ENCODE results near the gene C16orf86.
"Not testable (repeated sequence)": the region's sequence is repeated elsewhere in the genome, so short reads cannot be mapped to it uniquely, and the experiment has no call there.

The C16orf86 gene

DNA sequence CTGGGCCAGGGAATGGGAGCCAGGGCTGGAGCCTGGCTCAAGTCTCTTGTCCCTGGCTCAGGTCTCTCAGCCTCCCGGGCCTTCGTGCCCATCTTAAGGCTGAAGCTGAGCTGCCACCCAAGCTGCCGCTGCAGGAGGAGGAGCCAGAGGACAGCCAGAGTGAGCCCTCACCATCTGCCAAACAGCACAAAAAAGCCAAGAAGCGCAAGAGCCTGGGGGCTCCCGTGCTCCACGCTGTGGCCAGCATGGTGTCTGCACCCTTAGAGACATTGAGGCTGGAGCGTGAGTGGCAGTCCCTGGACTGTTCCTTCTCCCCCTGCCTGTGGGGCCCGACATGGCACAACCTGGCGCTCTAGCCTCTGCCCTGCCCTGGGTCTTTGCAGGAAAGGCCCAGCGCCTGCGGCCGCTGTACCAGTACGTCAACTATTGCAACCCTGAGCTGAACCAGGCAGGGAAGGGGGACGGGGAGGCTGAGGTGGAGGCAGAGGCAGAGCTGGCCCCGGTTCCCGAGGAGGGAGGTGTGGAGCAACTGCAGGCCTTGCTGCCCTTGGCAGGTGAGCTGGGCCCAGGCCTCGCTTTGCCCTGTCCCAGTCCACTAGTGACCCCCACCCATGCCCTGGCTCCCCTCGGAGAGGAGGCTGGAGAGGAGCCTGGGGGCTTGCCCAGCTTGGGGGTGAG is 1.3 kb downstream of the C16orf86 start:
- DNase-seq: peak; percentile 98

DNA sequence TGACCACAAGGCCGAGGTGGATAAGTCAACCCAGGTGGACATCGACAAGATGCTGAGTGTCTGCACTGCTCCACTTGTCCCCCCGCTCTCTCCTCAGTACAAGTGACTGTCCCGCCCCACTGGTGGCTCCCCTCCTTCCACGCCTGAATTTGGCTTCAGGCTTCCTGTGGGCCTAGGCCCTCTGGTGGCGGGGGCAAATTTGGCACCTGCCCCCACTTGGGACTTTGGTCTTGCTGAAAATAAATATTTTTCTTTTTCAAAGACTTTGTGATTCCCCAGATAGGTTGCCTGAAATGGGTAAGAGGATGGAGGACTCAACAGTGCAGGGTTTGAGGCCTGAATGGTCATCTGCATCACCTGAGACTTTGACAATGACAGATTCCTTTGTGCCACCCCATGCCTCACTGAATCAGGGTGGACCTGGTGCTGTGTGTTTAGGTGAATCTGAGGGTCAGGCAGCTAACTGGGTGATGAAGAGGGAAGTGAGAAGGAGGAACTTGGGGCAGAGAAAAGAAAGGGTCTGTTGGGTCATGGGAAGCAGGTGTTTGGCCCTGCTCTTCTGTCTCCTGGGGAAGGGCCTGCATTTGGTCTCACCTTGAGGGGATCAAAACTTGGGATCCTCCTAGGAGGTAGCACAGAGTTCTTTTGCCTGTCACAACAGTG is 2.0 kb downstream of the C16orf86 start:
- DNase-seq: no peak

DNA sequence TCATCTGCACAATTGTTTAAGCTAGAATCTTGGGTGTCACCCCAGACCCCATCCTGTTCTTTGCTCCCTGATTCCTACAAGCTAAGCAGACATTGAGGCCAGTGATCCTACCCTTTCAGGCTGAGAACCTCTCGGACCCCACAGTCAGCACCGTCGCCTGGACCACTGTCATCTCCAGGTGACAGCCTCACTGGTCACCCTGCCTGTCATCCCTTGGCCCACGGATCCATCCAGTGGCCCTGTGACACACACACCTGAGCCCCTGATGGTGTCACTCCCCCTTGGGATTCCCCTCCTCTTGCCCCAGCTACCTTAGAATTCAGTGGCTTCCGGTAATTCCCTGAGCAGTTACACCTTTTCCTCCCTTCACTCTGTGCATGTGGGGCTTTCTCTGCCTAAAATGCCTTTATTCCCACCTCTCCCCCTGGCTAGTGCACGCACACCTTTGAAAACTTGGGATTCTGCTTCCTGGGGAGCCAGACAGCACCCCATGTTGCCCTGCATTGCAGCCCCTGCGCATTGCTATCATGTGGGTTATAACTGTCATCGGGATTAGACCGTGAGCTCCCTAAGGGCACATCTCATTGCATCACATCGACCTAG is 3.0 kb downstream of the C16orf86 start:
- DNase-seq: no peak

DNA sequence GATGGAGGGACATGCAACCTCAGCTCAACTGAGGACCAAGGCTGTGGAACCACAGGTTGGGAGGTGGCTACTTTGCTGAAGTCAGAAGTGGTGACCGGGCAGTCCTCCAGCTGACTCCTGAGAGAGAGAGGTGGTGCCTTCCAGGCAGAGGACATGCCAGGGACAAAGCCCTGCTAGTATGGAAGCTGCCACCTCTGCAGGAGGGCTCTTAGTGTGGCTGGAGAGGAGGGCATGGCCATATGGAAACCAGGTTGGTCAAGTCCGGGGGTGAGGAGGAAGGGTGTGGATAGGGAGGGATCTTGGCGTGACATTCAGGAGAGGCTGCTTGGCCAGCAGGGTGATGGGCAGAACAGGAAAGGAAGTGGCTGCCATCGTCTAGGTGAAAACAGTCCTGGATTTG is 5.7 kb downstream of the C16orf86 start:
- DNase-seq: no peak

DNA sequence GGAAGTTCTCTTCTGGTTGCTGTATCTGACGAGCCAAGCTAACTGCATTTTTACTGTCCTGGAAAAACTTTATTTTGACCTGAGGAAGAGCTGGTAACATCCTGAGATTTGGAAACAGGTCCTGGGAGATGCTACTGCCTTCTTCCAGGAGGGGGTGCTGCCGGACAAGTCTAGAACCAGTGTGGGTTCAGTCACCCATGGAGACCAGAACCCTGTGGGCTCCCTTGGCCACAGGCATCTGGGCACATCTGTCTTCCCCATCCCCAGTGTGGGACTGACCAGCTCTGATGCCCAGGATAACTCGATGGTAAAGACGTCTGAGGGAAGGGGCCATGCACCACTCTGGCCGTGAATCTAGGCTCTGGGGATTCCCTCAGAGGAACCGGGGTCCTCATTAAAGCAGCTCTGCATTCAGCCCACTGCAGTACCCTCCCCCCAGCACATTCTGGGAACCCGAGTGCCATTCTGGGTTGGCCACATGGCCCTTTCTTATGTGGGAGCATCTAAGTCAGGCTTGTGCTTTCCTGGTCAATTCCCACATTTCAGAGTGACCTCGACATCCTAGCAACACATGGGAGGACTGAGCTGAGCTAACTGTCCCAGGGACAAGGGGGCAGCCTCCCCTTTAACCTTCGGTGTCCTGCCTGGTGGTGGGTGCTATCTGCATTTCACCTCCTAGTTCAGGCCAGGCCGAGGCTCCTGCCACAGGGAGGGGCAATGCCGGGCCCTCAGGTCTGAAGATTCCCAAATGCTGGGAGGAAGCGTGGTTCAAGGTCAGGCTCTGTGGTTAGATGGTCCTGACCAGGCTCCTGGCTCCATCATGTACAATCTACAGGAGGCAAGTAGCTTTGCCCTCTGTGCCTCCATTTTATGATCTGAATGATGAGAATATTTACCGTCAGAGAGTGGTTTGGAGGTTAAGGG is 6.4 kb downstream of the C16orf86 start:
- peak; percentile 12 for DNase-seq

DNA sequence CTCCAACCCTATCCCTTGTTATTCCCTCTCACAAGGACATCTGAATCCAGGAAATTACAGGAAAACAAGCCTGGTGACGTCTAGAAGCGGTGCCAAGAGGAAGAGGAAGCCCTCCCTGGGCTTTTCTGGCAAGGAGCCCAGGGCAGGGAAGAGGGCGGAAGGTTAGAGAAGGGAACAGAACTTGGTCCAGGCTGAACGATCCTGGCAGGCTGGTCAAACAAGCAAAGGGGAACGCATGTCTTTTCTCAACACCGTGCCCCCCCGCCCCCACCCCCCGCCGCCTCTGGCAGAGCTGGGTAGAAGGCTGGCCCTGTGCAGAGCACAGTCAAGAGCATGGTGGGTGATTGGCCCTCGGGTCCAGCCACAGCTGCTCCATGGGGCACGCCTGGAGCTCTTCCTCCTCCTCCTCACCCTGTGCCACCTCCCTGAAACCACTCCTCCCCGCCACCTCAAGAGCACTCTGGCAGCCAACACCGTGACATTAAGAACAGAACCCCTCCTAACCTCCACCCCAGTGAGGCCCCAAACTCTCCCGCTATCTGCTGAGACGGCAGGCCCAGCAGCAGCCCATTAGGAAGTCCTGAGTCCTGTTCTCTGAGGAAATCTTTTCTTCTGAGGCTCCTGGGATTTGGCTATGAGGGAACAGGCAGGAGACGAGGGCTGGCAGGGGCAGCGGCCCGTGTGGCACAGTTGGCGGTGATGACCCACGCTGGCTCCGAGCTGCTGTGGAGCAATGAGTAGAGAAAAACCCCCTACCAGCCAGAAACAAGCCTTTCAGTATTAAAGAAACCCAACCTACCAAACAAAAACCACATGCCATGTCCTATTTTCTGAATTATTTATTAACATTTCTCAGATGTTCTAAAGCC is 7.3 kb downstream of the C16orf86 start:
- no peak for DNase-seq

DNA sequence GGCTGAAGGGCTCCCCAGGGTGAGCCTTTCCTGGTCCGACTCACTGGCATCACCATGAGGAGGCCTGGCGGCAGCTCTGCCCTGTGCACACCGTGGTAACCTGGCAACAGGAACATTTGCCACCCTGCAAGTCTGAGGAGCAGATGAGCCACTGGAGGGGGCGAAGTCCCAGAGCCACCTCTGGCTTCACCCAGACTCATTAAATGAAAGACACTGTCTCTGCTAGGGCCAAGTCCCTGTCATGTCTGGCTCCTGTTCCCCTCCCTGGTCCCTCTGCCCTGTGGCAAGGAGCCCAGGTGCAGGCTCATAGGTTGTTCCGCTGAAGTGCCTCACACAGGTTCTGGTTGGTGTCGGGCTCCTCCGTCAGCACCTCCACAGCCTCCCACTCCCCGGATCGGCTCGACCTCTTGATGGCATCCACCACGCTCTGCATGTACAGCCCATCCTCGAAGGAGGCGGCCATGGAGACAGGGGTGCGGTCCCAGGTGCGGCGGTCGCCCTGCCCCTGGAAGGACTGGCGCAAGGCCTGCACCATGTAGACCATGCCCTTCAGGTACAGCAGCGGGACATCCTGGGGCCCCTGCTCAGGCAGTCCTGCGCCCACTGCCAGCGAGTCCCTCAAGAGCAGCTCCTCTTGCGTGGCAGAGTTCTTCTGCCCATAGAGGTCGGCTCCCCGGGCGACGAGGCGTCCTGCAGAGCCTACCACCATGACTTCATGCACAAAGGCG is 8.4 kb downstream of the C16orf86 start:
- DNase-seq: no peak

DNA sequence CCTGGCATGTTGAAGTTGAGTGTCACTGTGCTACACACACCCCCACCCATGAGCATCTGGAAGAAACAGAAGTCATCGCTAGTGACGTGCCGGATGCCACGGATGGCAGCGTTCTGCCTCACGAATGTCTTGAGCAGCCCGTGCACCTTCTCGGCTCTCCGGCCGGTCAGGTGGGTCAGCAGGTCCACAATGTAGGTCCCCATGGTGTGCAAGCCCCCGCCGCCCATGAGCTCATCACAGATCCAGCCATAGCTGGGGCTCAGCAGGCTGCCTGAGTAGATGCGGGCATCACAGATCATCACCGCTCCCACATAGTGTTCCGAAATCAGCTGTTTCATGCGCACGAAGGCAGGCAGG is 8.9 kb downstream of the C16orf86 start:
- no peak for DNase-seq

DNA sequence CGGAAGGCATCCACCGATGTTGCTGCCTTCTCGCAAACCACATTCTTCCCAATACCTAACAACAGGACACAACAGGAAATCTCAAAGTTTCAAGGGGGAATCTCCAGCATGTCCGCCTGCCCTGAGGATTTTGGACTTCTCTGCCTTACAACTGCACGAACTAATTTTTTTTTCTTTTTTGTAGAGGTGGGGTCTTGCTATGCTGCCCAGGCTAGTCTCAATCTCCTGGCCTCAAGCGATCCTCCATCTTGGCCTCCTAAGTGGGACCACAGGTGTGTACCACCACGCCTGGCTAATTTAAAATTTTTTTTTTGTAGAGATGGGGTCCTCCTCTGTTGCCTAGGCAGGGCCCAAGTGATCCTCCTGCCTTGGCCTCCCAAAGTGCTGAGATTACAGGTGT is 9.4 kb downstream of the C16orf86 start:
- DNase-seq: no peak

DNA sequence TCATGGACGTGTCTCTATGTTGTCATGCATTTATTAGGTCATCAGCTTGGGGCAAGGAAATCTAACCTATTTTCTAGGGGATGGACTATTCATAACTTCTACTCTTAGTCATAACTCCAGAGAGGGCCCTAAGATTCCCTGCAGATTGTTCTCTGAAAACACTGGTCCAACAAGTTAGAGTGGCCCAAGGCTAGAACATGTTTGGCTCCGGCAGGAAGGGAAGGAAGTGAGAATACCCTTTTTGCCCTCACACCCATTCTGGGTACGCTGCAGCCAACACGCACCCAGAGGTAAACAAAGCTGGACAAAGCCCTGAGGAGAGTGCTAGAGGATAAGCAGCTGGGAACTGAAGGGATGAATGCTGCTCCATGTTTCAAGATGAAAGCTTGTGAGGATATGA is 9.9 kb downstream of the C16orf86 start:
- DNase-seq: no peak

DNA sequence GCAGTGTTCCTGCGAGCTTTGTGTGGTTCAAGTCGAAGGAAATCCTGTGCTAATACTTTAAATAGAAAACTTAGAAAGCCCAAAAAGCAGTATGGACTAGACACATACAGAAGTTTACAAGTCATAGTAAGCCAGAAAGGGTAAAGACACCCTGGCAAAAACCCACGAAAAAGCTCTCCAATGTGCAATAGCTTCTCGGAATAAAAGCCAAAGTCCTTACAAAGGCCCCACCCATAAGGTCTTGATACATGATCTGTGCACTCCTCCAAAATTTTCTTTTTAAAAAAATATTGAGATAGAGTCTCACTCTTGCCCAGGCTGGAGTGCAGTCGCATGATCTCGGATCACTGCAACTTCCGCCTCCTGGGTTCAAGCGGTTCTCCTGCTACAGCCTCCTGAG is 10.3 kb downstream of the C16orf86 start:
- DNase-seq: no peak

DNA sequence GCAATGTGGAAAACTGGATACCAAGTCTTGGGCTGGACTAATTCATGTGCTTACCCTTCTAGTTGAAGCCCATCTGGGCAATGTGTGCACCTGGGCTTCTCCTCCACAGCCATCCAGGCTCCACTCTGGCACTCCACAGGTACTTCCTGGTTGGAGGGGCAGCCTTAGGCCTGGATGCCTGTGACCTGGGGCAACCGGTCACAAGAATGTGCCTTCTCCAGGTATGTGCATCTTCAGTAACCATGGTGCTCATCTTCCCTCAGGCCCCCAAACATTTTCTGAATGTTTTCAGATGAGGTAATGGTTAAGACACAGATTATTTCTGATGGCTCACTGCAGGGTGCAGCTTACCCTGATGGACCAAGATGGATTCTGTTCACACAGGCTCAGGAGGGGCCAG is 11.1 kb downstream of the C16orf86 start:
- DNase-seq: no peak

DNA sequence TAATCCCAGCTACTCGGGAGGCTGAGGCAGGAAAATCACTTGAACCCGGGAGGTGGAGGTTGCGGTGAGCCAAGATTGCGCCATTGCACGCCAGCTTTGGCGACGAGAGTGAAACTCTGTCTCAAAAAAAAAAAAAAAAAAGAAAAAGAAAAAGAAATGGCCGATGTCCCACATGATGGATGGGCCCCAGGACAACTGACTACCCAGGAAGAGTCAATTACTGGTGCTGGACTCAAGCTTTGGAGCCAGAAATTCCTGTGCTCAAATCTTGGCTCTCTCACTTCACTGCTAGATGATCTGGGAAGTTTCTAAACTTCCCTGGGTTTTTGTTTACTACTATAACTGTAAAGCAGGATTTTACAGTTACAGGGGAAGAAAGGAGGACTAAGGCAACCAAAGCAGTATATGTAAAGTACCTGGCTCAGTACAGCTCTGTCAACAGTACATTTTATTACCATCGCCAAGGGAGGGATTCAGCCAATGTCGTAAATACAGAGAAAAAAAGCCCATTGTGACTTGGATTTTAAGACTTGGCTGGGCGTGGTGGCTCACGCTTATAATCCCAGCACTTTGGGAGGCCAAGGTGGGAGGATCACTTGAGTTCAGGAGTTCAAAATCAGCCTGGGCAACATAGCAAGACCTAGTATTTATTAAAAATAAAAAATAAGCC is 11.9 kb downstream of the C16orf86 start:
- DNase-seq: no peak

DNA sequence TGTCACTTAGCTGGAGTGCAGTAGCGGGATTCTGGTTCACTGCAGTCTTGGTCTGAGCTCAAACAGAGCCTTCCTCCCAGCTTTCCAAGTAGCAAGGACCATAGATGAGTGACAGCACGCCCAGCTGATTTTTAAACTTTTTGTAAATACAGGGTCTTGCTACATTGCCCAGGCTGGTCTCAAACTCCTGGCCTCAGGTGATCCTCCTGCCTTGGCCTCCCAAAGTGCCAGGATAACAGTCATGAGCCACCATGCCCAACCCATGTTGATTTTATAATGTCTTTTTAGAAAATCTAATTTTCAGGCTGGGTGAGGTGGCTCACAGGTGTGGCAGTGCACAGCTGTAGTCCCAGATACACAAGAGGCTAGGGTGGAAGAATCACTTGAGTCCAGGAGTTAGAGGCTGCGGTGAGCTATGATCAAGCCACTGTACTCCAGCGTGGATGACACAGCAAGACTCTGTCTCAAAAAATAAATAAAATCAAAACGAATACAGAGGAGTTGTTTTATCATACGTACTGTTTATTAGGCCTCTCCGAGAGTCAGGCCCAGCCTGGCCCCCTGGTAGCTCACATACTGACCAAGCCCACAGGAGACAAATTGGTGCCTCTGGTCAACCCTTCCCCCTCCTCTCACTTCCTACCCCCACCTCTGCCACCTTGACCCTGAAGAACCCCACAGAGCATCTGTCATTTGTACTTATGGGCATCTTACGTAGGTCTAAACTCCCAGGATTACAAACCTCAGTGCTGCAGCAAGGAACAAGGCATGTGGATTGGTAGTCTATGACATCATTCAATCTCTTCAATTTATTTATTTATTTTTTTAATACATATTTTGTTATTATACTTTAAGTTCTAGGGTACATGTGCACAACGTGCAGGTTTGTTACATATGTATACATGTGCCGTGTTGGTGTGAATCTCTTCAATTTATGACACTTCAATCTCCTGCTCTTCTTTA is 13.6 kb downstream of the C16orf86 start:
- DNase-seq: no peak

DNA sequence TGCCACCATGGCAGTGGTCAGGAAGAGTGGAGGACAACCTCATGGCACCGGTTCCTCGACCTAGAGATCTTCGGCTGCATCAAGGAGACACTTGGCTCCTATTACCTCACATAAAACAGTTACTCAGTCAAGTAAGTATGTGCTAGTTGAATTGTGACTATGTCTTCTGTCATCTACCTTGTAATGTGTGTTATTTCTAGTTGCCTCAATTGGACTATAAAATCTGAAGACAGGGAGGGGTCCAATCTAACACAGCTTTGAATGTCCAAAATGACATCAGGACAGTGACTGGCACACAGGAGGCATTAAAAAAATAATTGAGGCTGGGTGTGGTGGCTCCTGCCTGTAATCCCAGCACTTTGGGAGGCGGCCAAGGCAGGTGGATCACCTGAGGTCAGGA is 17.2 kb downstream of the C16orf86 start:
- no peak for DNase-seq

DNA sequence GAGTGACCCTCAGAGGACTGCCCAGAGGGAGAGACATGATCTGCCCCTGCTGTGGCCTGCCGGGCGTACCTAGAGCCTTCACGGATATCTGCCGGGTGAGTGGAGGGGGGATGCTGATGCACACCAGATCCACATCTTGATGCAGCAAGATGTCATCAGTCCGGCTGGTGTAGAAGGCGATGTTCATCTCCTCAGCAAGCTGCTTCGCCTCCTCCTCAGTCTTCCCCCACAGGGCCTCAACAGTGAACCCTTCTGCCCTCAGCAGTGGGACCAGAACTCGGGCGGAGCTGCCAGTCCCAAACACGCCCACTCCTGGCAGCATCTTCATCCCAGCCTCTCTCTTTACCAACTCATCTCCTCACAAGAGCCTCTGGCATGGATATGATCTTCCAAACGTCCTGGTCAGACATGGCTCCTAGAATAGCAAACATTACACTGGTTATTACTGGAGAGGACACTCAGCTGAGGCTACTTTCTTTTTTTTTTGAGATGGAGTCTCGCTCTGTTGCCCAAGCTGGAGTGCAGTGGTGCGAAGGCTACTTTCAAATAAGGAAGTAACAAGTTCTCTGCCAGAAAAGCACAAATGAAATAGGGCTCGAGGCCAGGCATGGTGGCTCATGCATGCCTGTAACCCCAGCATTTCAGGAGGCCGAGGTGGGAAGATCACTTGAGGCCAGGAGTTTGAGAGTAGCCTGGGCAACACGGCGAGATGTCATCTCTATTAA is 18.9 kb downstream of the C16orf86 start:
- DNase-seq: no peak

DNA sequence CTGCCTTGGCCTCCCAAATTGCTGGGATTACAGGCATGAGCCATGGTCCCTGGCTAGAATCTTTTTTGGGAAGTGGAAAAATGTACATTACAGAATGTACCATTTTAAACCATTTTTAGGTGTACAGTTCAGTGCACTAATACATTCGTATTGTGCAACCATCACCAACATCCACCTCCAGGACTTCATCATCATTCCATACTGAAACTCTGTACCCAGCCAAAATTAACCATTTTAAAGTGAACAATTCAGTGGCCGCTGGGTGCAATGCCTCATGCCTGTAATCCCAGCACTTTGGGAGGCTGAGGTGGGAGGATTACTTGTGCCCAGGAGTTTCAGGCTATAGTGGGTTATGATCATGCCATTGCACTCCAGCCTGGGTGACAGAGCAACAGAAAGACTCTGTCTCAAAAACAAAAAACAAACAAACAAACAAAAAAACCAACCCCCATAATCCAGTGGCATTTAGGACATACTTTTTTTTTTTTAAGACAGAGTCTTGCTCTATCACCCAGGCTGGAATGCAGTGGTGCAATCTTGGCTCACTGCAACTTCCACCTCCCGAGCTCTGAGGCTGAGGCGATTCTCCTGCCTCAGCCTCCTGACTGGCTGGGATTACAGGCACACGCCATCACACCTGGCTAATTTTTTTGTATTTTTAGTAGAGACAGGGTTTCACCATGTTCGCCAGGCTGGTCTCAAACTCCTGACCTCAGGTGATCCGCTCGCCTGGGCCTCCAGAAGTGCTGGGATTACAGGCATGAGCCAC is 27.1 kb downstream of the C16orf86 start:
- not testable (repeated sequence) for DNase-seq

DNA sequence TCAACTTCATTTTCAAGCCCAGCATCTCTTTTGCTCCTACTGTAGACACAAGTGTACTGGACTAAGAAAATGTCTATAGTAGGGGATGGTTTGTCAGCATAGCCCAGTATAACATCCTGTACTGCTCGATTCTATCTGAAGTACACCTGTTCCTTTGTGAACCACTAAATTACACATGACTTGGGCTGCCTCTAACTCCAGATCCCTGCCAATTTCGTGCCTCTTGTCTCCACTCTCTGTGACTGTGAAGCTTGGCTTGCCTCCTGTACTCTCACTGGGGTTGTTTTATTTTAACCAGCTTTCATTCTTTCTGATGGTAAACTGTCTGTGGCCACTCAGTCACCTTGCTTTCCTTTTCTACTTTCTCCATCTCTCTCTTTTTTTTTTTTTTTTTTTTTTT is 28.0 kb downstream of the C16orf86 start:
- no peak for DNase-seq

All from NCI-H2171 treated with DMSO at 0.1 percent for 48 hours (cell line).